HG03442 (cell line): ENCODE results near the gene YARS1.
A peak's percentile ranks its signal among the peaks of the same experiment; 100 is the strongest.

Experiments used
- ATAC-seq: cut with Tn5 transposase; IDR thresholded peaks from one replicate; pipeline ENCODE4 v1.9.1; 2021; ENCODE audit warnings: mild to moderate bottlenecking, moderate library complexity; ENCODE audit not compliant: unreplicated experiment

The YARS1 gene

GRCh38 chr1:32782086-32782485 lies 35.1 kb downstream of the YARS1 start:
- no peak for ATAC-seq

DNA sequence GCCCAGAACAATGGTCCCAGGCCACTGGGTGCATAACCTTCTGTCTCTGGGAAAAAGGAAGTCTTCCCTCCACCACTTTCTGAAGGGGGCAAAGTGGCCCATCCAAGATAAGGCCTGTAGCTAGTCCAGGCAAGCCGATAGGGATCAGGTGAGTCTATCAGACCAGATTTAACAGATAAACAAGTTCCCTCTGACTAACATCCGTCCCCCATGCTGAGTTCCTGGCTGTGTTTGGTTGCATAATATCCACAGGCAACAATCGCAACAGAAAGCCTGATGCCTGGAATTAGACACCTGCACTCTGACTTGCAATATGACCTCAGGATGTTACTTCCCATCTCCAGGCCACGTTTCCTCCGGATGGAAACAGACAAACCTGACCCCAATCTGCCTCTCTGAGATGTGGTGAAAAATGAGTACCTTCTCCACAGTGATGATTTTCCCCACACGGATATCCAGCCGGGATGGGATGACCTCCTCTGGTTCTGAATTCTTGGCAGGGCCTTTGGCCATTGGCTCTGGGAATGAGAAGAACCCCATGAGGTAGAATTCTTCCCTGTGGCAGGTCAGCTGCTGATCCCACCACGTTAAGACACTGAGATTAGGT lies 36.4 kb downstream of the YARS1 start:
- no peak for ATAC-seq

DNA sequence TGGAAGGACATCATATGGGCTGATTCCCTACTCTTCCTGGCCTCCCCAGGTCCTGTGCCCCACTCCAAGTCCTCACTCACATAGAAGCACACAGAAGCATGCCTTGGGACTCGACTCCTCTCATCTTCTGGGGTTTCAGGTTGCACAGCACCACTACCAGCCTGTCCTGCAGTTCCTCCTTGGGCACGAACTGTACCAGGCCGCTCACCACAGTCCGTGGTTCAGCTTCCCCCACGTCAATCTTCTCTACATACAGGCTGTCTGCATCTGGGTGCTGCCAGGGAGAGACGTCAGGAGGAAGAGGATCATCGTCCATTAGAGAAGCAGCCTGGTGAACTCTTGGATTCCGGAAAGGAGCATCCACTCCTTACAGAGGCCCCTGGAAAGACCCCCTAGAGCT lies 37.2 kb downstream of the YARS1 start:
- ATAC-seq = no peak

GRCh38 chr1:32779242-32779641 lies 37.9 kb downstream of the YARS1 start:
- ATAC-seq = no peak

DNA sequence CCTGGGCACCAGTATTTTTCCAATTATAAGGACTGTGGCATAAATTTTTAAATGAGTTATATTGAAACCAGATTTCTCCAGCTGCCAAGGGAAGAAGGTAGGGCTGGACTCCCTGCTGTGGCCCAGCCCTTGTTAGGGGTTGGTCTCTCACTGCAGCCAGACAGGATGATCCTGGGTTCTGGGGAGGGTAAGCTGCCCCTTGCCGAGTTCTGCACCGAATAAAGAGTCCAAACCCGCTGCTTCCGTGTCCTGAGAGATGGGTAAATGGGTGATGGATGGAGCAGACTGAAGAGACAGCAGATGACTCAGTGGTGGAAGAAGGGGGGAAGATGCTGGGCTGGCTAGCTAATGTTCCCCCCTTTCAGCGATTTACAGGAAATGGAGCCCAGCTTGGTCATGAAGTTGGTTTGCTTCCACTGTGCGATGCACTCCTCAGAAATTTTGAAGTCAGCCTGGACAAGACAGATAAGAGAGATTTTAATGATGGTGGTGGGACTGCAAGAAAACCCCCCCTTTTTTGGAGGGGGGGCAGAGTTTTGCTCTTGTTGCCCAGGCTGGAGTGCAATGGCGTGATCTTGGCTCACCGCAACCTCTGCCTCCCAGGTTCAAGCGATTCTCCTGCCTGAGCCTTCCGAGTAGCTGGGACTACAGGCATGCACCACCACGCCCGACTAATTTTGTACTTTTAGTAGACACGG lies 41.4 kb downstream of the YARS1 start:
- no peak for ATAC-seq

DNA sequence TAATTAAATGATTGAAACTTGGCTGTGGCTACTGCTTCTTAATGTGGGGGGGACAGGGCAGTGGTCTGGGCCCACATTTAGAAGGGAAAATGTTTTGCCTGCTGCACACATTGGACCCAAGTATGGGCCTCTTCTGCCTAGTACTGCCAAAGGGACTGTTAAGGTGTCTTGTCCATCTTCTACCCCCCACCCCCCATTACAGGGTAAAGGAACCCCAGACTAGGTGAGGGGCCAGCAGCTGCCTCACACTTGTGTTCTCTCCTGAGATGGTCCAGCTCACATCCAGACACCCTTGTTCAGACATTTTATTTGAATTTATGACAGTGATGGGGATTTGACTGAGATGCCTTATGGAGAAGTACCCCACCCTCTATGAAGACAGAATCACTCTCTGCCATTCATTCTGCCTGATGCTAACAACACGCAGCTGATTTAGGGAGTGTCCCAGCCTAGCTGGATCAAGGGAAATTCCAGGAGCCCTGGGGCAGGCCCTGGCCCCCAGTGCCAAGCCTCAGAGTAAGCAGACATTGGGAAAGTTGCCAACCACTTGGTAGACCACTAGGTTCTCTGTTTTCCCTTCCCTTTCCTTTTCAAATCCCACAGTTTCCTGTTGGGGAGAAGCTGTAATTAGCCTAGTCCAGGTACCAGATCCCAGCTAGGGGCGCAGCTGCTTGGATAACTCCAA lies 42.1 kb downstream of the YARS1 start:
- no peak for ATAC-seq

DNA sequence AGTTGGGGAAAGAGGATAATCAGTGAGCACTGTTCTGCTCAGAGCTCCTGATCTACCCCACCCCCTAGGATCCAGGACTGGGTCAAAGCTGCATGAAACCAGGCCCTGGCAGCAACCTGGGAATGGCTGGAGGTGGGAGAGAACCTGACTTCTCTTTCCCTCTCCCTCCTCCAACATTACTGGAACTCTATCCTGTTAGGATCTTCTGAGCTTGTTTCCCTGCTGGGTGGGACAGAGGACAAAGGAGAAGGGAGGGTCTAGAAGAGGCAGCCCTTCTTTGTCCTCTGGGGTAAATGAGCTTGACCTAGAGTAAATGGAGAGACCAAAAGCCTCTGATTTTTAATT lies 42.7 kb downstream of the YARS1 start:
- no peak for ATAC-seq

DNA sequence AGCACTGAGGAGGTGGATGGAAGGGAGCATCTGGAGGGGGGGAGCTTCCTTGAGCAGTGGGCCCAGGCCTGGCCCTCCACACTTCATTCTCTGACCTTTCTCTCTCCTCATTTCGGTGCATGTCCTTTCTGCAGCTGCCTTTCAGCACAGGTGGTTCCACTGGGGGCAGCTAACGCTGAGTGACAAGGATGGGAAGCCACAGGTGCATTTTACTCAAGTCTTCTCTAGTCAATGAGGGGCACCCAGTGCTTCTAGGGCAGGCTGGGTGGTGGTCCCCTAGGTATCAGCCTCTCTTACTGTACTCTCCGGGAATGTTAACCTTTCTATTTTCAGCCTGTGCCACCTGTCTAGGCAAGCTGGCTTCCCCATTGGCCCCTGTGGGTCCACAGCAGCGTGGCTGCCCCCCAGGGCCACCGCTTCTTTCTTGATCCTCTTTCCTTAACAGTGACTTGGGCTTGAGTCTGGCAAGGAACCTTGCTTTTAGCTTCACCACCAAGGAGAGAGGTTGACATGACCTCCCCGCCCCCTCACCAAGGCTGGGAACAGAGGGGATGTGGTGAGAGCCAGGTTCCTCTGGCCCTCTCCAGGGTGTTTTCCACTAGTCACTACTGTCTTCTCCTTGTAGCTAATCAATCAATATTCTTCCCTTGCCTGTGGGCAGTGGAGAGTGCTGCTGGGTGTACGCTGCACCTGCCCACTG lies 43.2 kb downstream of the YARS1 start:
- ATAC-seq = no peak

- peak; percentile 38 for ATAC-seq
Measured at GRCh38 chr1:32773018-32773763, 44.0 kb downstream of the YARS1 start.

DNA sequence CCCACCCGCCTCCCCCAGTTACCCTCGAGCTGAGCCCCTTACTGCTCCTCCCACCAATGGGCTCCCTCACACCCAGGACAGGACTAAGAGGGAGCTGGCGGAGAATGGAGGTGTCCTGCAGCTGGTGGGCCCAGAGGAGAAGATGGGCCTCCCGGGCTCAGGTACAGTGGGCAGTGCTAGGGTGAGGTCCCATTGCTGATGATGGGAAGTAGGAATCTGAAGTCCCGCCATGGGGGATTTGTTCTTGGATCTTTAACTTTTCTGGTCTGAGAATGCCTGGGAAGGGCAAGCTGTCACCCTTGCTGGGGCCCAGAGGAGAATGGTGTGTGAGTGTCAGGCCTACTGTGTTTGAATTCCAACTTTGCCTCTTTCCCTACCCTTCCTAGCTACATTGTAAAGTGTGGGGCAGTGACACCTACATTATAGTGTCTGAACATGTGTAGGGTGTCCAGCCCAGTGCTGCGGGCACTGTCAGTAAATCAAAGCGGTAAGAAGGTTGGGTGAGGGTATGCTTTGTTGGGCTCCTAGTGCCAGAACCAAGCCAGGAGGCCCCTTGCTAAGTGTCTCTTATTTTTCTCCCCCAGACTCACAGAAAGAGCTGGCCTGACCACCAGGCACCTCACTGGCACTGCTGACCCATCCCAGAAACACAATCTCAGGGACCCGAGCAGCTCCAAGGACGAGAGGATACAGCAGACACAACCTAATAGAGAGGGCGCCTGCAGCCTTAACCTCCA lies 44.7 kb downstream of the YARS1 start:
- no peak for ATAC-seq

DNA sequence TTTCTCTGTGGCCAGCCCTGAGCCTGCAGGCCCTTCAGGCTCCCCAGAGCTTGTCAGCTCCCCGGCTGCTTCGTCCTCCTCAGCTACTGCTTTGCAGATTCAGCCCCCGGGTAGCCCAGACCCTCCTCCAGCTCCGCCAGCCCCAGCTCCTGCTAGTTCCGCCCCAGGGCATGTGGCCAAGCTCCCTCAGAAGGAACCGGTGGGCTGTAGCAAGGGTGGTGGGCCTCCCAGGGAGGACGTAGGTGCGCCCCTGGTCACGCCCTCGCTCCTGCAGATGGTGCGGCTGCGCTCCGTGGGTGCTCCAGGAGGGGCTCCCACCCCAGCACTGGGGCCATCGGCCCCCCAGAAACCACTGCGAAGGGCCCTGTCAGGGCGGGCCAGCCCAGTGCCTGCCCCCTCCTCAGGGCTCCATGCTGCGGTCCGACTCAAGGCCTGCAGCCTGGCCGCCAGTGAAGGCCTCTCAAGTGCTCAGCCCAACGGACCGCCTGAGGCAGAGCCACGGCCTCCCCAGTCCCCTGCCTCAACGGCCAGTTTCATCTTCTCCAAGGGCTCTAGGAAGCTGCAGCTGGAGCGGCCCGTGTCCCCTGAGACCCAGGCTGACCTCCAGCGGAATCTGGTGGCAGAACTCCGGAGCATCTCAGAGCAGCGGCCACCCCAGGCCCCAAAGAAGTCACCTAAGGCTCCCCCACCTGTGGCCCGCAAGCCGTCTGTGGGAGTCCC lies 45.4 kb downstream of the YARS1 start:
- ATAC-seq = no peak

DNA sequence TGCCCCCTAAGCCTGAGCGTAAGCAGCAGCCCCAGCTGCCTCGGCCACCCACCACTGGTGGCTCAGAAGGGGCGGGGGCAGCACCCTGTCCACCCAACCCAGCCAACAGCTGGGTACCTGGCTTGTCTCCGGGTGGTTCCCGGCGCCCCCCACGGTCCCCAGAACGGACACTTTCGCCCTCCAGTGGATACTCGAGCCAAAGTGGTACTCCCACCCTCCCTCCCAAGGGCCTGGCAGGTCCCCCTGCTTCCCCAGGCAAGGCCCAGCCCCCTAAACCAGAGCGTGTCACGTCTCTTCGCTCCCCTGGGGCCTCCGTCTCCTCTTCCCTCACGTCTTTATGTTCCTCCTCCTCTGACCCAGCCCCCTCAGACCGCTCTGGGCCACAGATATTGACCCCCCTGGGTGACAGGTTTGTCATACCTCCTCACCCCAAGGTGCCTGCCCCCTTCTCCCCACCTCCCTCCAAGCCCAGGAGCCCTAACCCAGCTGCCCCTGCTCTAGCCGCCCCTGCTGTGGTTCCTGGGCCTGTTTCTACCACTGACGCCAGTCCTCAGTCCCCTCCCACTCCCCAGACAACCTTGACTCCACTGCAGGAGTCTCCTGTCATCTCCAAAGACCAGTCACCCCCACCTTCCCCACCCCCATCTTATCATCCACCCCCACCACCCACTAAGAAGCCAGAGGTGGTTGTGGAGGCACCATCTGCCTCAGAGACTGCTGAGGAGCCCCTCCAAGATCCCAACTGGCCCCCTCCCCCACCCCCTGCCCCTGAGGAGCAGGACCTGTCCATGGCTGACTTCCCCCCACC lies 46.2 kb downstream of the YARS1 start:
- ATAC-seq = no peak

DNA sequence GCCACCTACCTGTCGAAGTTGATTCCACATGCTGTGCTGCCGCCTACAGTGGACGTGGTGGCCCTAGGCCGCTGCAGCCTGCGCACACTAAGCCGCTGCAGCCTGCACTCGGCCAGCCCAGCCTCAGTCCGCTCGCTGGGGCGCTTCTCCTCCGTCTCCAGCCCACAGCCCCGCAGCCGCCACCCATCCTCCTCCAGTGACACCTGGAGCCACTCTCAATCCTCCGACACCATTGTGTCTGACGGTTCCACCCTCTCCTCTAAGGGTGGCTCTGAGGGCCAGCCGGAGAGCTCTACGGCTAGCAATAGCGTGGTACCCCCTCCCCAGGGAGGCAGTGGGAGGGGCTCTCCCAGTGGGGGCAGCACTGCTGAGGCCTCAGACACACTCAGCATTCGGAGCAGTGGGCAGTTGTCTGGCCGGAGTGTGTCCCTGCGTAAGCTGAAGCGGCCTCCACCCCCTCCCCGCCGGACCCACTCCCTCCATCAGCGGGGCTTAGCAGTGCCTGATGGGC lies 46.9 kb downstream of the YARS1 start:
- no peak for ATAC-seq

DNA sequence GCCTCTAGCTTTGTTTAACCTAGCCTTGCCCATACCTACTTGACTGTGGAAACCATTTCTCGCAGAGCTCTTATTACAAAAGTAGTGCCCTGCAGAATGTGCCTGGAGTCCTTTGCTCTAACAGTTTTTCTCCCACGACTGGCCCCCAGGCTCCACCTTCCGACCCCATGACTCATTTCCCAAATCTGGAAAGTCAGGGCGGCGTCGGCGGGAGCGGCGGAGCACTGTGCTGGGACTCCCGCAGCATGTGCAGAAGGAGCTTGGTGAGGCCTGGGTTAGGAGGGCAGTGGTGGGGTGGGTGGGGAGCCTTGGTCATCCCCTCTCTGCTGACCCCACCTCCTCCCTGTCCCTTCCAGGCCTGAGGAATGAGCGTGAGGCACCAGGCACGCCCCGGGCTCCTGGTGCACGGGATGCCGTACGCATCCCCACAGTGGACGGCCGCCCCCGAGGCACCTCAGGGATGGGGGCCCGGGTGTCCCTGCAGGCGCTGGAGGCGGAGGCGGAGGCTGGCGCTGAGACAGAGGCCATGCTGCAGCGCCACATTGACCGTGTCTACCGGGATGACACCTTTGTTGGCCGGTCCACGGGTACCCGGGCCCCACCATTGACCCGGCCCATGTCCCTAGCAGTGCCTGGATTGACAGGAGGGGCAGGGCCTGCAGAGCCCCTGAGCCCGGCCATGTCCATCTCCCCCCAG lies 47.5 kb downstream of the YARS1 start:
- ATAC-seq = no peak

DNA sequence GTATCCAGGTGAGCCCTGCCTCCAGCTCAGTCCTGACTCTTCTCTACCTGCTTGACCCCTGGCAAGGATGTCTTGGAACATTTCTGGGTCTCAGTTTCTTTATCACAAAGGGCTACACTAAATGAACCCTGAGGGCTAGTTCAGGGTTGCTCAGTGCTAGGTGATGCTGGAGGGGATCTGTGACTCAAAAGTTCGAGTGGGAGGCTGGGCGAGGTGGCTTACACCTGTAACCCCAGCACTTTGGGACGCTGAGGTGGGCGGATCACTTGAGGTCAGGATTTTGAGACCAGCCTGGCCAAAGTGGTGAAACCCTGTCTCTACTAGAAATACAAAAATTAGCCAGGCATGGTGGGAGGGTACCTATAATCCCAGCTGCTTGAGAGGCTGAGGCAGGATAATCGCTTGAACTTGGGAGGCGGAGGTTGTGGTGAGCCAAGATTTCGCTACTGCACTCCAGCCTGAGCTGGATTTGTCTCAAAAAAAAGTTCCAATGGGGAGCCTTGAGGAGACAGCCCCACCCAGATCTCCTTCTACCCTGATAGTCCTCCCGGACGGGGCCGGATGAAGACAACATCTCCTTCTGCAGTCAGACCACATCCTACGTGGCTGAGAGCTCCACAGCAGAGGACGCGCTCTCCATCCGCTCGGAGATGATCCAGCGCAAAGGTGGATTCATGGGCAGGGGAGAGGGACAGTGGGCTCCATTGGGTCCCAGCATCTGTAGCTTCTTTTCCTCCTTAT lies 48.9 kb downstream of the YARS1 start:
- no peak for ATAC-seq

- ATAC-seq = no peak
Measured at GRCh38 chr1:32767641-32768040, 49.5 kb downstream of the YARS1 start.

DNA sequence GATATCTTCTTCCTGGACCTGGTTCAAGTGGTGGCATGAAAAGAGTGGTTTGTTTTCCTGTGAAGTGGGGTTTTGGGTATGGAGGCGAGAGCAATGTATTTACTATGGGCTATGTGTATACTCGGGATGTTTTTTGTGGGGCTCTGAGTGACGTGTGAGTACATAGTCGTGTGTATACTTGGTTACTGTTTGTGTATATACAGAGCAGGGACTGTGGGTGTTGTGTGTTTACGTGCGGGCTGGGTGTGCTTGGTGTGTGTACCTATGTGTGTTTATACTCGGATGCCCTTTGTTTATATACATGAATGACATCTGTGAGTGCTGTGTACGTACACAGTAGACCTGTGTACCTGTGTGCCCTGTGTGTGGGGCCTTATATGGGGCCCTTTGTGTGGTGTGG lies 50.0 kb downstream of the YARS1 start:
- no peak for ATAC-seq
